Esophagus muscularis mucosa (tissue), 4 donors: ENCODE data around the gene HOXA4.

Experiments used
- EP300 ChIP-seq: sonication (generic); formaldehyde crosslinking; IDR thresholded peaks from one replicate; pipeline ENCODE4 v1.6.1; 2017; ENCODE audit warnings: antibody characterized with exemption
- POLR2A ChIP-seq: fragments of 450-650 bp; IDR thresholded peaks from one replicate; pipeline ENCODE4 v1.6.1; 2017; ENCODE audit warnings: antibody characterized with exemption, moderate library complexity, mild to moderate bottlenecking, low read depth
- POLR2AphosphoS5 ChIP-seq, 2 donors: sonication (generic); formaldehyde crosslinking; IDR thresholded peaks; one replicate each; pipeline ENCODE4 v1.6.1; 2017; ENCODE audit warnings: antibody characterized with exemption in 2 of 2
- TF ChIP-seq, protein P1 (sequence below), 3 experiments: fragments of 200-600 bp in 2 of 3; fragments of 450-650 bp in 1 of 3; sonication (generic) in 2 of 3; IDR thresholded peaks; one replicate each; pipeline ENCODE4 v1.5.1; 2017 to 2019; ENCODE audit warnings: antibody characterized with exemption in 3 of 3, mild to moderate bottlenecking in 2 of 3, moderate library complexity in 1 of 3

DNA sequence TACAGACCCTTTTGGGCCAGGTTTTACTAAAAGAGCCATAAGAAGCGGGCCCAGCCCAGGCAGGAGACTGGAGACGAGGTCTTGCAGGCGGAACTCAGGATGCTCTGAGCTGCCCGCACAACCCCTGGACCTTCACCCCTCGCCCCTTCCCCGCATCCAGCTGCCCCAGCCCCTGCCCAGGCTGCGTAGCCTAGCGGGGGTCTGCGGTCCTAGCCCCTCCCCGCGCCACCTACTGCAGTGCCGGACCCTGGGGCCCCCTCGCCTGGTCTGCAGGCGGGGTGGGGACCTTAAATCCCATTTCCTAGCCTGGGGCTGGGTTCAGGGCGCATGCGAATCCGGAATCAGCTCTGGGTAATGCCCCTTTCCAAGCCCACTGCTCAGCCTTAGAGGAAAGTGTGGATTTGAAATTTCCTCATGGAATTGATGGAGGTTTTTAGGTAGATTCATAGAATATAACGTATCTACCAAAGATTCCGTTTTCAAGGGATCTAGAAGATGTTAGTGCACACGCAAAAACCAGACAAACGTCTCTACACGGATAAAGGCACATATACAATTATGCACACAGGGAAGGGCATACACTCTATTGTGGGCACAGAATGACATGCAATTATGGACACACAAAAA is 22.4 kb upstream of the HOXA4 start:
- TF ChIP-seq, protein P1, sequence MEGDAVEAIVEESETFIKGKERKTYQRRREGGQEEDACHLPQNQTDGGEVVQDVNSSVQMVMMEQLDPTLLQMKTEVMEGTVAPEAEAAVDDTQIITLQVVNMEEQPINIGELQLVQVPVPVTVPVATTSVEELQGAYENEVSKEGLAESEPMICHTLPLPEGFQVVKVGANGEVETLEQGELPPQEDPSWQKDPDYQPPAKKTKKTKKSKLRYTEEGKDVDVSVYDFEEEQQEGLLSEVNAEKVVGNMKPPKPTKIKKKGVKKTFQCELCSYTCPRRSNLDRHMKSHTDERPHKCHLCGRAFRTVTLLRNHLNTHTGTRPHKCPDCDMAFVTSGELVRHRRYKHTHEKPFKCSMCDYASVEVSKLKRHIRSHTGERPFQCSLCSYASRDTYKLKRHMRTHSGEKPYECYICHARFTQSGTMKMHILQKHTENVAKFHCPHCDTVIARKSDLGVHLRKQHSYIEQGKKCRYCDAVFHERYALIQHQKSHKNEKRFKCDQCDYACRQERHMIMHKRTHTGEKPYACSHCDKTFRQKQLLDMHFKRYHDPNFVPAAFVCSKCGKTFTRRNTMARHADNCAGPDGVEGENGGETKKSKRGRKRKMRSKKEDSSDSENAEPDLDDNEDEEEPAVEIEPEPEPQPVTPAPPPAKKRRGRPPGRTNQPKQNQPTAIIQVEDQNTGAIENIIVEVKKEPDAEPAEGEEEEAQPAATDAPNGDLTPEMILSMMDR (IDR thresholded peaks at IDR 0.05): no peak
- TF ChIP-seq POLR2A (no peak), EP300 (no peak), POLR2AphosphoS5 (IDR thresholded peaks at IDR 0.05) (no peak)
